PFSK-1 (cell line): ENCODE data around the gene HMGN4.
A peak's percentile ranks its signal among the peaks of the same experiment; 100 is the strongest.

ENCODE experiments used
- FOXP2 ChIP-seq: optimal IDR thresholded peaks from 2 replicates; pipeline ENCODE3; 2011; ENCODE audit warnings: borderline replicate concordance, control low read depth, inconsistent platforms; ENCODE audit not compliant: insufficient read depth; ENCODE audit errors: extremely low read length, extremely low read depth
- POLR2AphosphoS5 ChIP-seq: IDR thresholded peaks from 2 replicates; pipeline ENCODE4 v1.6.1; 2012; ENCODE audit warnings: low read depth, mild to moderate bottlenecking, control low read depth, low read length, moderate library complexity
- SIN3A ChIP-seq: IDR thresholded peaks from 2 replicates; pipeline ENCODE4 v1.6.1; 2012; ENCODE audit warnings: mild to moderate bottlenecking, low read length, moderate library complexity, borderline replicate concordance; ENCODE audit not compliant: insufficient read depth
- TAF1 ChIP-seq: IDR thresholded peaks from 2 replicates; pipeline ENCODE4 v1.6.1; 2012; ENCODE audit warnings: low read length, control low read depth, borderline replicate concordance; ENCODE audit not compliant: insufficient read depth
- TF ChIP-seq, protein P1 (sequence below), 2 experiments: IDR thresholded peaks; 2 replicates each; pipeline versions ENCODE4 v1.6.1 to v1.8.0; 2011 to 2012; ENCODE audit warnings: low read depth in 2 of 2, low read length in 2 of 2, control low read depth in 1 of 2, inconsistent platforms in 1 of 2, mild to moderate bottlenecking in 1 of 2, moderate library complexity in 1 of 2; ENCODE audit not compliant: insufficient read depth in 1 of 2

The HMGN4 gene

DNA sequence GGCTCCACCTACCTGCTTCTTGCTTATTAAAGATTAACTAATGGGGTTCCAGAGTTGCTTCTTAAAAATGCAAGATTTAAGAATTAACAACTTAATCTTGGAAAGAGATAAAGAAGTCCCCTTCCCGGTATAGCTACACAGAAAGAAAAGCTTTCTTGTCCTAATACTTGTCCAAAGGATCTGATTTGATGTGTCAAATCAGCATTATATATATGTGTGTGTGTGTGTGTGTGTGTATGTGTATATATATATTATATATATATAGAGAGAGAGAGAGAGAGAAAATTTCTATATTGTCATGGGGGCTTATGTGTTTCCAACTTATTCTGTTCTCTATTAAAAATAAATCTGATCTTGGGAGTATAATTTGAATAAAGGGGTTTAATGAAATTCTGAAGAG is 4.6 kb upstream of the HMGN4 start:
- TF ChIP-seq FOXP2 = no peak
- TF ChIP-seq POLR2AphosphoS5 = no peak
- TF ChIP-seq SIN3A = no peak
- TF ChIP-seq TAF1 = no peak
- TF ChIP-seq, protein P1, sequence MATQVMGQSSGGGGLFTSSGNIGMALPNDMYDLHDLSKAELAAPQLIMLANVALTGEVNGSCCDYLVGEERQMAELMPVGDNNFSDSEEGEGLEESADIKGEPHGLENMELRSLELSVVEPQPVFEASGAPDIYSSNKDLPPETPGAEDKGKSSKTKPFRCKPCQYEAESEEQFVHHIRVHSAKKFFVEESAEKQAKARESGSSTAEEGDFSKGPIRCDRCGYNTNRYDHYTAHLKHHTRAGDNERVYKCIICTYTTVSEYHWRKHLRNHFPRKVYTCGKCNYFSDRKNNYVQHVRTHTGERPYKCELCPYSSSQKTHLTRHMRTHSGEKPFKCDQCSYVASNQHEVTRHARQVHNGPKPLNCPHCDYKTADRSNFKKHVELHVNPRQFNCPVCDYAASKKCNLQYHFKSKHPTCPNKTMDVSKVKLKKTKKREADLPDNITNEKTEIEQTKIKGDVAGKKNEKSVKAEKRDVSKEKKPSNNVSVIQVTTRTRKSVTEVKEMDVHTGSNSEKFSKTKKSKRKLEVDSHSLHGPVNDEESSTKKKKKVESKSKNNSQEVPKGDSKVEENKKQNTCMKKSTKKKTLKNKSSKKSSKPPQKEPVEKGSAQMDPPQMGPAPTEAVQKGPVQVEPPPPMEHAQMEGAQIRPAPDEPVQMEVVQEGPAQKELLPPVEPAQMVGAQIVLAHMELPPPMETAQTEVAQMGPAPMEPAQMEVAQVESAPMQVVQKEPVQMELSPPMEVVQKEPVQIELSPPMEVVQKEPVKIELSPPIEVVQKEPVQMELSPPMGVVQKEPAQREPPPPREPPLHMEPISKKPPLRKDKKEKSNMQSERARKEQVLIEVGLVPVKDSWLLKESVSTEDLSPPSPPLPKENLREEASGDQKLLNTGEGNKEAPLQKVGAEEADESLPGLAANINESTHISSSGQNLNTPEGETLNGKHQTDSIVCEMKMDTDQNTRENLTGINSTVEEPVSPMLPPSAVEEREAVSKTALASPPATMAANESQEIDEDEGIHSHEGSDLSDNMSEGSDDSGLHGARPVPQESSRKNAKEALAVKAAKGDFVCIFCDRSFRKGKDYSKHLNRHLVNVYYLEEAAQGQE (IDR thresholded peaks at IDR 0.05; ENCODE audit: insufficient read depth in 1 of 2, low read depth in 2 of 2, low read length in 2 of 2) = no peak

DNA sequence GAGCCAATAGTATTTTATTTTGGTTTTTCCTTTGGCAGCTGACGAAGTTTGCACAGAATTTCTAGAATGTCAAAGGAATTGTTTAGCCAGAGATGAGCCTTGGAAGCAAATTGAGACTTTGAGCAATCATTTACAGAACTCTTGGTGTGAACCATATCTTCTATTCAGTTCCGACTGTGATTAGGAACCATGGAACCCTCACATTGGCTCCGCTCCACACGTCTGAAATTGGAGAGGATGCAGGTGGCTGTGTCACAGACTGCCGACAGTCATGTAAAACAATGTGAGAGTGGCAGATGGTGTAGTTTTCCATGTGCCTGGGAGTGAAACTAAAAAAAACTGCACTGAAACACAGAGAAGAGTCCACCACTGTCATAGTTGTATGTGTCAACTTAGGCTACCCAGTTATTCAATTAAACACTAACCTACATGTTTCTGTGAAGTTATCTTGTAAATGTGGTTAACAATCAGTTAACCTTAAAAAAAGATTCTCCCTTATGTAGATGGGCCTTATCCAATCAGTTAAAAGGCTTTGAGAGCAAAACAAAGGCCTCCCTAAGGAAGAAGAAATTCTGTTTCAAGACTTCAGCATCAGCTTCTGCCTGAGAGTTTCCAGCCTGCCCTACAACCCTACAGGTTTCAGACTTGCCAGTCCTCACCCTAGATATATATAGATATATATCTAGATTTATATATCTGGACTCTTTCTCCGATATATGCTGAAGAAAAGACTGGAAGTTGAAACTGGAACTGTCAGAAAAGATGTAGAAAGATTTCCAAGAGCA is 3.3 kb upstream of the HMGN4 start:
- TF ChIP-seq, protein P1 (IDR thresholded peaks at IDR 0.05; ENCODE audit: insufficient read depth in 1 of 2, low read depth in 2 of 2, low read length in 2 of 2) = no peak
- TF ChIP-seq TAF1 = no peak
- no peak for TF ChIP-seq FOXP2
- no peak for TF ChIP-seq SIN3A
- TF ChIP-seq POLR2AphosphoS5 = no peak

DNA sequence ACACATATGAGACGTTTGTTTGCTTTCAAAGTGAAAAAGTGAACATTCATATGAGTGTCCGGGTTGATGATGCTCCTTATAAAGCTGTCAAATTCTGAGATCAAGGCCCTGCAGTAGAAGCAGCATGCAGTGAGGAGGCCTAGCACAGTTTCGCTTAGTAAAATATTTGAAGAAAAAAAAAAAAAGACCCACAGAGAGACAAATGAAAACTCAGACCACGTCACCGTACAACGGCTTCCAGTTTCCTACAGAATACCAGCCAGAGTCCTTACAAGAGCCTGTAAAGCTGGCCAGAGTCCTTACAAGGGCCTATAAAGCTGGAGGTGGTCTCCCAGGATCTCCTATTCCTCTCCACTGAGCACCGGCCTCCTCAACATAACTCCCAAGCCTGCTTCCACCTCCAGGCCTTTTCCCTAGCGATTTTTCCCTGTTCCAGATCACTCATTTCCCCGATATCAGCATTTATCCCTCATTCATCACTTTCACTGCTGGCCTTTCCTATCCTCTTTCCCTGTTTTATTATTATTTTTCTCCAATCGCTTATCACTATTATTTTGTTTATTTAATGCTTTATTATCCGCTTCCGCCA is 1.5 kb upstream of the HMGN4 start:
- TF ChIP-seq SIN3A (no peak), FOXP2 (no peak), POLR2AphosphoS5 (no peak), TAF1 (no peak)
- TF ChIP-seq, protein P1 (IDR thresholded peaks at IDR 0.05; ENCODE audit: insufficient read depth in 1 of 2, low read depth in 2 of 2, low read length in 2 of 2) = no peak

DNA sequence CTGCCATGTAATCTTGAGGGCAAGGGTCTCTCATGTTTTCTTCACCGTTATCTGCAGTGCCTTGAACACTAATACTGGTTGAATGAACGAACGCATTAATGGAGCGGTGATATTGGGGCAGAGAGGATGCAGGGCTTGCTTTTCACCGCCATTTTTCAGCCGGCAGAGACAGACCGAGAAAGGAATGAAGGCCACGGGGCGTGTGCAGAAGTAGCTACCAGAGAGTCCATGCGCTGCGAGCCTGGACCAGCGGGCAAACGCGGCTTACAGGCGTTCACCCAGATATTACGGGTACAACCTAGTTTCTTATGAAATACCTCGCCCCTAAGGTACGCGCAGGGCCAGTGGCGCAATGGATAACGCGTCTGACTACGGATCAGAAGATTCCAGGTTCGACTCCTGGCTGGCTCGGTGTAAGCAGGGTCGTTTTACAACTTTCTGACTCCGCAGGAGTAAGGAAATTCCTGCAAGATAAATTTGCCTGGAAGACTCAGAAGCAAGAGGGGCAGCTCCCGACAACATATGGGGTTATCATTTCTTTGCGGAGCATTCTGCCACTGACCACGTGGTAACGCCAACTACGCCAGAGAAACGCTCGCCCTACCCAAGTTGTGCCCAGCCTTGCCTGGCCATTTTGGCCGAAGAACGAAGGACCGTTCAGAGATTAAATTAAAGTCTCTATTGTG is 863 bp upstream of the HMGN4 start:
- 0 out of 2 replicates have a peak, but pooled peaks have one; percentile 13 for TF ChIP-seq POLR2AphosphoS5
- TF ChIP-seq, protein P1 (IDR thresholded peaks at IDR 0.05; ENCODE audit: insufficient read depth in 1 of 2, low read depth in 2 of 2, low read length in 2 of 2) = no peak
- peak; percentile 28 for TF ChIP-seq FOXP2
- peak; percentile 54; the same call in 1 of the 2 replicates for TF ChIP-seq SIN3A
- 0 out of 2 replicates have a peak, but pooled peaks have one; percentile 27 for TF ChIP-seq TAF1
